ENCODE data around the gene SLC9B2.
"Not testable (repeated sequence)": the region's sequence is repeated elsewhere in the genome, so short reads cannot be mapped to it uniquely, and the experiment has no call there.

Gene SLC9B2

DNA sequence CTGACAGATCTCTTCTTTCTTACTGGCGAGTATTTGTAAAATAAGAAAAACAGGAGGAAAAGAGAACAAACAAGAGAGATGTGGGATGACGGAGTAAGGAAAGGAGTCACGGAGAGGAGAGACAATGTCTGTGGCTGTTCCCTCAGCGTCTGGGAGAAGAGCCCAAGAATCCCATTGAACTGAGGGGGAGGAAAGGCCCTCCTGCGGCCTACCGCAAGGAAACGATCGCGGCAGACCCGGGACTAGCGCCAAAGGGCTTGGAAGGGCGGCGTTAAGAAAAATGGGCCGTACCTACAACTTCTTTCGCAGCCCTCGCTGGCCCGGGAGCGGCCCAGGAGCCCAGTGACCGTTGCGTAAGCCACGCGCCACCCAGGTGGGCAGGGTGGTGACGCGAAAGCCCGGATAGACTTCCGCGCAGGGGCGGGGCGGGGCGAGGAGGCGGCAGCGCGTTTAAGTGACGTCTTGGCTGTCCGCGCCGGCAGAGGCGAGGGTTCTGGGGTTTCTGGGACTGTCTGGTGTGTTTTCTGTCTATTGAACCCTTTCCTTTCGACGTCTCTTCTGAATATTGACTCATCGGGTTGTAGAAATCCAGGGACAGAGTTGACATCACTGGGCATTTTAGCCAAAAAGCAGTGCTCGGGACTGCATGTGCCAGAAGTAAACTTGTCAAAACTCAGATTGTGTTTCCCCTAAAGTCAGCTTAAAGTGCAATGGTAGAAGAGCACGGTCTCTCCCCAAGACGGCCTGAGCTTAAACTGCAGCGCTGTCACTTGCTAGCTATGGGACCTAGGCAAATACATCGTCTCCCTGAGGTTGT lies 57.0 kb downstream of the SLC9B2 start, which contains the start of gene SLC9B1:
Gene SLC9B1, minus strand, starts transcription at position 398 of the 817 bp plus-strand sequence. CDS start 27,994 bp downstream, outside the sequence.
- peak; percentile 91 for DNase-seq (ENCODE audit: low read depth)

DNA sequence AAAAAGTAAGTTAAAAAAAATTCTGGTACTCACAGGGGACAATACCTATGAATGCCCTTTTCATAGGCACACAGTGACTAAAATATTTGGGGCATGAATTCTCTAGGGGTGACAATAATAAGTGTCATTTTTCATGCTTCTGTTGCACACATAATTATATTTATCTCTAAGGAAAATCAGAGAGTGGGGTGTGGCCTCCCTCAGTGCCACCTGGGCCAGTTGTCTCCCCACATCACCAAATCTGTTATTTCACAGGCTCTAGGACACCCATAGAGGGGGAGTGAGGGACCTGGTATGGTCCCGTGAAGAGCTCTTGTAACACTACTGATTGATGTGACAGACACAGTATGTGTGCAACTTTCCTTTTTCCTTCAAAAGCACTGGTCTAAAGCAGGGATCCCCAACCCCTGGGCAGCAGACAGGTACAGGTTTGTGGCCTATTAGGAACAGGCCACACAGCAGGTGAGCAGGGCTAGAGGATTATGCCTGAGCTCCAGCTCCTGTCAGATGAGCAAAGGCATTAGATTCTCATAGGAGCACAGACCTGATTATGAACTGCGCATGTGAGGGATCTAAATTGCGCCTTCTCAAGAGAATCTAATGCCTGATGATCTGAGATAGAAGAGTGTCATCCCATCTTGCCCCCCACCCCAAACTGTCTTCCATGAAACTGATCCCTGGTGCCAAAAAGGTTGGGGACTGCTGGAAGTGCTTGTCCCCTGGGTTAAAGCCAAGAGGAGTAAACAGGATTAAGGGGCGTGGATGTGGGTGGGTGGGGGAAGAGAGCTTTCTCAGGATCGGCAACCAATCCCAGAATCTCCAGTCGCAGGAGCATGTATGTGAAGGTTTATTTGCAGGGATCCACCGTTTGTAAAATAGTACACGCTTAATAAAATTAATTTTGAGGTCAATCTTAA lies 57.9 kb downstream of the SLC9B2 start:
- DNase-seq (ENCODE audit: low read depth) = no peak

DNA sequence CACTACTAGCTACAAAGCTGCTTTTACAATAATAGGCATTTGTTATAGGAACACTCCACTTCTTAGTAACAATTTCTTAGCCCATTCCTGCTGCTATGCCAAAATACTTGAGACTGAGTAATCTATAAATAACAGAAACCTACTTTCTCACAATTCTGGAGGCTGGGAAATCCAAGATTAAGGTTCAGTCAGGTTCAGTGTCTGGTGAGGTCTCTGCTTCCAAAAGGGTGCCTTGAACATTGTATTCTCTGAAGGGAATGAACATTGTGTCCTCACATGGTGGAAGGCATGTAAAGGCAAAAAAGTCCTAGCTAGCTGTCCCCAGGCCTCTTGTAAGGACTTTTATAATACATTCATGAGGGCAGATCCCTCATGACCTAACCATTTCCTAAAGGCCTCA lies 64.0 kb downstream of the SLC9B2 start:
- no peak for DNase-seq (ENCODE audit: low read depth)

DNA sequence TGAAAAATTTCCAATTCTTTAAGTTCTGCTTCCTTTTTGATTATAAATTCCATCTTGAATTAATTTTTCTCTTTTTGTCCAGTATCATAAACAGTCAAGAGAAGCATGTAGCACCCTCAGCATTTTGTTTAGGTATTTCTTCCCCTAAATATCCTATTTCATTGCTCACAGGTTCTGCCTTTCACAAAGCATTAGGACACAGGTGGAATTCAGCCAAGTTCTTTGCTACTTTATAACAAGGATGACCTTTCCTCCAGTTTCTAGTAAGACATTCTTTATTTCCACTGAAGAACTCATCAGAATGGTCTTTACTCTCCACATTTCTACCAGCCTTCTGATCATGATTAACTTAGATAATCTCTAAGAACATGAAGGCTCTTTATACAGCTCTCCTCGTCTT lies 64.5 kb downstream of the SLC9B2 start:
- no peak for DNase-seq (ENCODE audit: low read depth)

DNA sequence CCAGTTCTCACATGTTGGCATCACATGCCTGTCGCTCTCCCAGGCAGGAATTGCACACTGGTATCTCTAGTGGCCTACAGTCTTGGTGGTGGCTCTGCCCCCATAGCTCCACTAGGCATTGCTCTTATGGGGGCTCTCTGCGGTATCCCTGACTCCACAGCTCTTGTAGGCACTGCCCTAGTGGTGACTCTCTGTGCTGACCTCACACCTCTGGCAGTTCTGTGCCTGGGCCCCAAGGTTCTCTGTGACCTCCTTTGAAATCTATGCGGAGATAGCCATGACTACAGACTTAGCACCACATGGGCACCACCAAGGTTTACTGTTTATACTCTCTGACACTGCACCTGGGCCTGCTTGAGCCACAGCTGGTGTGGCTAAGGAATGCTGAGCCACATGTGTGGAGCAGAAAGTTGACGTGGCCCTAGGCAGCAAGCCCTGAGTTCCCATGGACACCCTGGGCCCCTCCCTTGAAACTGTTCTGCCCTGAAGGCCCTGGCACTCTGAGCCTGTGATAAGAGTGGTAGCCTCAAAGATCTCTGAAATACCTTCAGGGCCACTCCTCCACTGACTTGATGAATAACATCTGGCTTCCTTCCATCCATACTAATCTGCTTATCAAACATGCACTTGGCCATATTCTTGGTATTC lies 65.1 kb downstream of the SLC9B2 start:
- no peak for DNase-seq (ENCODE audit: low read depth)

DNA sequence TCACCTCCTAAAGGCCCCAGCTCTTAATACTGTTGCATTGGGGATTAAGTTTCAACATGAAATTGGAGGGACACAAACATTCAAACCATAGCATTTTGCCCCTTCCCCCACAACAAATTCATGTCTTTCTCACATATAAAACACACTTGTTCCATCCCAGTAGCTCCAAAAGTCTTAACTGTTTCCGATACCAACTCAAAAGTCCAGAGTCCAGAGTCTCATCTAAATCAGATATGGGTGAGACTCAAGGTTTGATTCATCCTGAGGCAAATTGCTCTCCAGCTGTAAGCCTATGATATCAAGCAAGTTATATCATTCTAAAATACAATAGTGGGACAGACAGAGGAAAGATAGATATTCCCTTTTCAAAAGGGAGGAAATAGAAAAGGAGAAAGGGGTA lies 65.8 kb downstream of the SLC9B2 start:
- no peak for DNase-seq (ENCODE audit: low read depth)

DNA sequence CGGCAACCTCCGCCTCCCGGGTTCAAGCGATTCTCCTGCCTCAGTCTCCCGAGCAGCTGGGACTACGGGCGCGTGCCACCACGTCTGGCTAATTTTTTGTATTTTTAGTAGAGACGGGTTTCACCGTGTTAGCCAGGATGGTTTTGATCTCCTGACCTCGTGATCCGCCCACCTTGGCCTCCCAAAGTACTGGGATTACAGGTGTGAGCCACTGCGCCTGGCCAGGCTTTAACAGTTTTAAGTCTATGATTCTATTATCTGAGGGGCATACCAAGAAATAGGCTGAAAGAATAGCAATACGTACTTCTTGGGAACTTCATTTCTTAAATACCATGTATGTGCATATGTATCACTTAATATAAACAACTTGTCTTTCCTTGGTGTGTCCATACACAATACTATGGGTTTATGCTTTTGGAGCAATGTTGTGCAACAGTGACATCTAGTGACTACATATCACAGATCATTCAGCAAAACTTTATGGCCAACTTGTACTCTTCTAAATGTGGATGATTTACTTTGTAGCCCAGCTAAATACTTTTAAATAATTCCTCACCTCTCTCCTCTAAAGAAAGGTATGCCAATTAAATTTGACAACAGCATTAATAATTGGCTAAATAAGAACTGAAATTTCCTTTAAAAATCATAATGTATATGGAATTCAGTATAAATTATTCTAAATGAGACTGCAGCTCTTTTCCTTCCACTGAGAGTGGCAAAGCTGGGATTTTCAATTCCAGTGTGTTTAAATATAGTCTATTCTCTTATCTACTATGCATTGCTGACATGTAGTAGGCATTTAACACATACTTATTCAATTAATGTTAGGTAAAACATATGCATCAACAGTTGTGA lies 67.5 kb downstream of the SLC9B2 start:
- DNase-seq (ENCODE audit: low read depth) = no peak

DNA sequence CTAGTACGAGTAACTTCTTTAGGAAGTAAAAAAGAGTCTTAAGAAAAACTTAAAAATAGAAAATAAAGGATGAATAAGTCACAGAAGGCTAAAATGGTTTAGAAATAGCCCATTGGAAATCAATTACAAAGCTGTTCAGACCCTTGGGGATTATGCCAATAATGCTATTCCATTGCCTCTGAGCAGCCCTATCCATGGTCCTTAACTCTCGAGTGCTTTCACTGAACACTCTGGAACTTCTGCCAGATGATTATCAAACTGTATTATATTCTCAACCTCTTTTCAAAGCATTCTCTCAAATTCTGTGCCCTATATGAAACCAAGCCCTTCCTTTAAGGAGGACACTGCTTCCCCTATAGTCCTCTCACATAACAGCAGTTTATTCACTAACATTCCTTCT lies 74.0 kb downstream of the SLC9B2 start:
- no peak for DNase-seq (ENCODE audit: low read depth)

DNA sequence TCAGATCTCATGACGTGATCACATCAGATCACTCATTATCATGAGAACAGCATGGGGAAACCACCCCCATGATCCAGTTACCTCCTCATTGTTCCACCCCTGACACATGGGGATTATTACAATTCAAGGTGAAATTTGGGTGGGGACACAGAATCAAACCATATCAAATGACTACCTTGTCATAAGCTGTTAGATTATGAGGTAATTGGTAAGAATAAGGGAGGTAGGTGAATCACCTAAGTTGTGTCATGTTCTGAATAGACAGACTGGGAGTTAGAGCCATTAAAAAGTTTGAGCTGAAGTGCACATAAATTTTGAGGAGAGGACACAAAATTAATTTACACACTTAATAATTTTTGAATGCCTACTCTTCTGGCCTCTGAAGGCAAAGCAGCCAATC lies 81.8 kb downstream of the SLC9B2 start:
- no peak for DNase-seq (ENCODE audit: low read depth)

DNA sequence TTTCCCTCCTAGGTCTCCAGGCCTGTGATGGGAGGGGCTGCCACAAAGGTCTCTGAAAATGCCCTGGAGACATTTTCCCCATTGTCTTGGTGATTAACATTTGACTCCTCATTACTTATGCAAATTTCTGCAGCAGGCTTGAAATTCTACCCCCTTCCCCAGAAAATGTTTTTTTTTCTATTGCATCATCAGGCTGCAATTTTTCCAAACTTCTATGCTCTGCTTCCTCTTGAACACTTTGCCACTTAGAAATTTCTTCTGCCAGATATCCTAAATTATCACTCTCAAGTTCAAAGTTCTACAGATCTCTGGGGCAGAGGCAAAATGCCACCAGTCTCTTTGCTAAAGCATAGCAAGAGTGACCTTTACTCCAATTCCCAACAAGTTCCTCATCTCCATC lies 82.6 kb downstream of the SLC9B2 start:
- not testable (repeated sequence) for DNase-seq (ENCODE audit: low read depth)

DNA sequence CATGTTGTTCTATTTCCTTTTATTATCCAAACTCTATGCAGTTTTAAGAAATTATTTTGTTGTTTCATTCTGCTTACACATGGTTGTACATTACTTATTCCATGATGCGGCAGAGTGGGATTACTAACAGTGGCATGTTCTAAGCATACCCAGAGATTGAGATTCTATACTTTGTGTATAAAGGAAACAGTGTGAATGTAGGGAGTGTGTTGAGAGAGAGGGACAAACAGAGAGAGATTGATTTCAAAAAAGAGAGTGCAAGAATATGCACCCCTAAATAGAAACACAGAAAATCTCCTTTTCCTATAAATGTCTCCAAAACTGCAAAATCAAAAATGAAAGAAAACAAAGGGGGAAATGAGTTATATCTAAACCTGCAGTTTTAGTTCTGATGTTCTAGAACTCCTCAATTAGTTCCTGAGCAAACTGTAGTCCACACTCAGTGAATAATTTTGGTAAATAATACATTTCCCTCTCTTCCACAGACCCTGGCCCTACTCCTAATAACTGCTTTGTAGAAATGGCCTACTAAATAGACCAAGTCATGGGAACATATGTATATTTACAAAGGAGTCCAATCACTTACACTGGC lies 88.0 kb downstream of the SLC9B2 start:
- no peak for DNase-seq (ENCODE audit: low read depth)

DNA sequence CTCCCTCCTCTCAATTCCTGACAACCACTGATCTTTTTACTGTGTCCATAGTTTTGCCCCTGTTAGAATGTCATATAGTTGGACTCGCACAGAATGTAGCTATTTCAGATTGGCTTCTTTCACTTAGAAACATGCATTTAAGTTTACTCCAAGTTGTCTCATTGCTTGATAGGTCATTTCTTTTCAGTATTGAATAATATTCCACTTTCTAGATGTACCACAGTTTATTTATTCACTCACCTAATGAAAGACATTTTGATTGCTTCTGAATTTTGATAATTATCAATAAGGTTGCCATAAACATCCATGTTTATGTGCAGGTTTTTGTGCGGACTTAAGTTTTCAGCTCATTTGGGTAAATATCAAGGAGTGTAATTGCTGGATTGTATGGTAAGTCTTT lies 95.6 kb downstream of the SLC9B2 start:
- no peak for DNase-seq (ENCODE audit: low read depth)

Measured in stimulated activated CD8-positive, alpha-beta memory T cell treated with anti-CD3 and anti-CD28 coated beads, Interleukin-7, amount 100 ng/mL, for 24 hours (primary cell).